Liver (tissue), 9 donors: ENCODE data around the gene ADPRH. TPM values are rescaled to one million over a fixed set of nuclear protein-coding genes. Genes with fewer than 3 reads are reported as not detected.

Source experiments
- DNase-seq: peaks from one replicate; pipeline ENCODE4 v3.0.0-alpha.2; 2017; ENCODE audit warnings: low spot score
- H3K27ac ChIP-seq, 2 donors: one replicate each; pipeline ENCODE4 v1.7.0; 2013; ENCODE audit warnings: inconsistent platforms in 2 of 2, low read length in 2 of 2, control low read depth in 1 of 2, low read depth in 1 of 2, mild to moderate bottlenecking in 1 of 2
- H3K27me3 ChIP-seq, 4 donors: one replicate each; pipeline versions ENCODE4 v1.6.1 to v1.7.0; 2013; ENCODE audit warnings: low read length in 3 of 4, inconsistent platforms in 1 of 4, mild to moderate bottlenecking in 1 of 4, moderate library complexity in 1 of 4; ENCODE audit not compliant: control insufficient read depth in 4 of 4, insufficient read depth in 4 of 4
- H3K36me3 ChIP-seq, 4 donors: one replicate each; pipeline versions ENCODE4 v1.6.1 to v1.7.0; 2013; ENCODE audit warnings: low read length in 3 of 4, mild to moderate bottlenecking in 3 of 4, low read depth in 1 of 4, moderate library complexity in 1 of 4; ENCODE audit not compliant: control insufficient read depth in 4 of 4, insufficient read depth in 3 of 4
- H3K4me1 ChIP-seq, 4 donors: one replicate each; pipeline versions ENCODE4 v1.6.1 to v1.7.0; 2013; ENCODE audit warnings: low read length in 3 of 4, mild to moderate bottlenecking in 3 of 4, moderate library complexity in 1 of 4; ENCODE audit not compliant: control insufficient read depth in 4 of 4, insufficient read depth in 4 of 4
- H3K4me3 ChIP-seq, 3 donors: one replicate each; pipeline versions ENCODE4 v1.6.1 to v1.7.0; 2013; ENCODE audit warnings: low read length in 3 of 3, control low read depth in 1 of 3, low read depth in 1 of 3, mild to moderate bottlenecking in 1 of 3
- H3K9ac ChIP-seq, 2 donors: one replicate each; pipeline ENCODE4 v1.7.0; 2013; ENCODE audit warnings: low read length in 2 of 2, mild to moderate bottlenecking in 2 of 2, moderate library complexity in 2 of 2, control low read depth in 1 of 2, low read depth in 1 of 2
- H3K9me3 ChIP-seq, 4 donors: one replicate each; pipeline versions ENCODE4 v1.6.1 to v1.7.0; 2013; ENCODE audit warnings: low read length in 3 of 4; ENCODE audit not compliant: control insufficient read depth in 4 of 4
- FOXA1 ChIP-seq: IDR thresholded peaks from 2 replicates; pipeline ENCODE4 v1.6.1; 2016; ENCODE audit warnings: antibody characterized with exemption
- FOXA2 ChIP-seq: IDR thresholded peaks from 2 replicates; pipeline ENCODE4 v1.6.1; 2016; ENCODE audit warnings: antibody characterized with exemption
- GABPA ChIP-seq, 2 donors: IDR thresholded peaks in 1 of 2; conservative IDR thresholded peaks in 1 of 2; 2 replicates each; pipeline ENCODE4 v1.6.1; 2016; ENCODE audit warnings: antibody characterized with exemption in 2 of 2, mild to moderate bottlenecking in 1 of 2, moderate library complexity in 1 of 2
- HNF4A ChIP-seq, 2 donors: conservative IDR thresholded peaks; 2 replicates each; pipeline ENCODE4 v1.6.1; 2016; ENCODE audit warnings: antibody characterized with exemption in 2 of 2, mild to moderate bottlenecking in 2 of 2
- NR2F2 ChIP-seq: IDR thresholded peaks from 2 replicates; pipeline ENCODE4 v1.6.1; 2016; ENCODE audit warnings: antibody characterized with exemption
- RAD21 ChIP-seq, 2 donors: IDR thresholded peaks; 2 replicates each; pipeline ENCODE4 v1.6.1; 2016; ENCODE audit warnings: antibody characterized with exemption in 2 of 2, mild to moderate bottlenecking in 2 of 2
- RXRA ChIP-seq, 2 donors: IDR thresholded peaks; 2 replicates each; pipeline ENCODE4 v1.6.1; 2017 to 2018; ENCODE audit warnings: antibody characterized with exemption in 2 of 2, mild to moderate bottlenecking in 1 of 2
- TAF1 ChIP-seq: conservative IDR thresholded peaks from 2 replicates; pipeline ENCODE4 v1.6.1; 2016; ENCODE audit warnings: antibody characterized with exemption, mild to moderate bottlenecking
- WGBS: extraction: QIAGEN DNeasy Blood & Tissue Kit; methylation state at CpG from one replicate; pipeline ENCODE4 v1.1.7; 2013; 5-methylcytosine and 5-hydroxymethylcytosine counted together
- polyA plus RNA-seq, 2 donors: library from polyadenylated mRNA; stranded (reverse) in 1 of 2; unstranded in 1 of 2; fragments of 200-250 nt in 1 of 2; fragments of >200 nt in 1 of 2; fragmentation: Nextera tagmentation in 1 of 2; extraction: Ambion mirVana in 1 of 2; gene quantifications; one replicate each; pipeline versions ENCODE4 v1.2.1 to v1.2.3, GENCODE V29; 2013 to 2015
- total RNA-seq, 2 donors: library from RNA; depleted of rRNA; stranded (reverse); fragments of >200 nt; gene quantifications; one replicate each; pipeline ENCODE4 v1.2.3, GENCODE V29; 2014
- TF ChIP-seq, protein P1 (sequence below): IDR thresholded peaks from 2 replicates; pipeline ENCODE4 v1.6.1; 2016; ENCODE audit warnings: antibody characterized with exemption
- TF ChIP-seq, protein P2 (sequence below): fragments of 150-350 bp; IDR thresholded peaks from 2 replicates; pipeline ENCODE4 v1.5.1; 2017; ENCODE audit warnings: improper control_type of control experiment, low read depth, low read length; ENCODE audit not compliant: missing input control
- TF ChIP-seq, protein P3 (sequence below): IDR thresholded peaks from 2 replicates; pipeline ENCODE4 v1.6.1; 2016; ENCODE audit warnings: antibody characterized with exemption, mild to moderate bottlenecking
- TF ChIP-seq, protein P4 (sequence below): IDR thresholded peaks from 2 replicates; pipeline ENCODE4 v1.6.1; 2016; ENCODE audit warnings: antibody characterized with exemption
- donor health status: healthy.
- donor health status: healthy.
- donor health status: healthy.
- donor health status: healthy.
- donor health status: healthy.

Gene ADPRH
- total and polyA plus RNA-seq, 4 donors: 0.89 to 3.8 (median 2.4) TPM

DNA sequence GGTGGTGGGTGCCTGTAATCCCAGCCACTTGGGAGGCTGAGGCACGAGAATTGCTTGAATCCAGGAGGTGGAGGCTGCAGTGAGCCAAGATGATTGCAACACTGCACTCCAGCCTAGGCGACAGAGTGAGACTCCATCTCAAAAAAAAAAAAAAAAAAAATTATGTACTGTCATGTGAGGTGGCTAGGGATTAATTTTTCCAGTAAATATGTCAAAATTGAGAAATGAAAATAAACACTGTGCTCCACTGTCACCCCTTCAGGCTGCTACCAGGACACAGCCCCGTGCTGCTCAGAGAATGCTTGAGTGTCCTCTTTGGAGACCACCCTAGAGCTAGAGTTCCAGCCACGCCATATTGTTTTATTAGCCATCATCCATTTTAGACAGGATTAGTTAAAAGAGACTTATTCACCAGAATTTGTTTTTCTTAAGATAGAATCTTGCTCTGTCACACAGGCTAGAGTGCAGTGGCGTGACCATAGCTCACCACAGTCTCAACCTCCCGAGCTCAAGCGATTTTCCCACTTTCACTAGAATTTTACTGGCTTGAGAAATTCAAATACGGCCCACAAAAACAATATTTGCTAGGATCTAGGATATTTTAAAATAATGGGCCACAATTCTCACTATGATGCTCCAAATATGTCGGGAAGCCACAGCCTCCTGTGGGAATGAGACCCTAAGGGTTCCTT is 20.5 kb upstream of the ADPRH start:
- Histone ChIP-seq H3K9me3 (no peaks in the 10 kb centered on the region), H3K27ac (no peak overlapping the region), H3K36me3 (no peaks in the 10 kb centered on the region), H3K27me3 (no peaks in the 10 kb centered on the region), H3K4me3 (no peak overlapping the region), H3K4me1 (peaks cover 0 to 1% (median 0%) of the 10 kb centered on the region in 4 donors), H3K9ac (no peak overlapping the region)
- whole genome bisulfite sequencing: 86% methylated on average over 9 of the region's 9 CpGs
- TF ChIP-seq, protein P1, sequence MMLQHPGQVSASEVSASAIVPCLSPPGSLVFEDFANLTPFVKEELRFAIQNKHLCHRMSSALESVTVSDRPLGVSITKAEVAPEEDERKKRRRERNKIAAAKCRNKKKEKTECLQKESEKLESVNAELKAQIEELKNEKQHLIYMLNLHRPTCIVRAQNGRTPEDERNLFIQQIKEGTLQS: no peak
- TF ChIP-seq GABPA (IDR thresholded peaks at IDR 0.05 in 1 of 2, conservative IDR thresholded peaks at IDR 0.05 in 1 of 2) (no peak), RAD21 (IDR thresholded peaks at IDR 0.05) (no peak), TAF1 (no peak), FOXA1 (no peak), FOXA2 (no peak)
- TF ChIP-seq, protein P2, sequence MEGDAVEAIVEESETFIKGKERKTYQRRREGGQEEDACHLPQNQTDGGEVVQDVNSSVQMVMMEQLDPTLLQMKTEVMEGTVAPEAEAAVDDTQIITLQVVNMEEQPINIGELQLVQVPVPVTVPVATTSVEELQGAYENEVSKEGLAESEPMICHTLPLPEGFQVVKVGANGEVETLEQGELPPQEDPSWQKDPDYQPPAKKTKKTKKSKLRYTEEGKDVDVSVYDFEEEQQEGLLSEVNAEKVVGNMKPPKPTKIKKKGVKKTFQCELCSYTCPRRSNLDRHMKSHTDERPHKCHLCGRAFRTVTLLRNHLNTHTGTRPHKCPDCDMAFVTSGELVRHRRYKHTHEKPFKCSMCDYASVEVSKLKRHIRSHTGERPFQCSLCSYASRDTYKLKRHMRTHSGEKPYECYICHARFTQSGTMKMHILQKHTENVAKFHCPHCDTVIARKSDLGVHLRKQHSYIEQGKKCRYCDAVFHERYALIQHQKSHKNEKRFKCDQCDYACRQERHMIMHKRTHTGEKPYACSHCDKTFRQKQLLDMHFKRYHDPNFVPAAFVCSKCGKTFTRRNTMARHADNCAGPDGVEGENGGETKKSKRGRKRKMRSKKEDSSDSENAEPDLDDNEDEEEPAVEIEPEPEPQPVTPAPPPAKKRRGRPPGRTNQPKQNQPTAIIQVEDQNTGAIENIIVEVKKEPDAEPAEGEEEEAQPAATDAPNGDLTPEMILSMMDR: no peak
- TF ChIP-seq, protein P3, sequence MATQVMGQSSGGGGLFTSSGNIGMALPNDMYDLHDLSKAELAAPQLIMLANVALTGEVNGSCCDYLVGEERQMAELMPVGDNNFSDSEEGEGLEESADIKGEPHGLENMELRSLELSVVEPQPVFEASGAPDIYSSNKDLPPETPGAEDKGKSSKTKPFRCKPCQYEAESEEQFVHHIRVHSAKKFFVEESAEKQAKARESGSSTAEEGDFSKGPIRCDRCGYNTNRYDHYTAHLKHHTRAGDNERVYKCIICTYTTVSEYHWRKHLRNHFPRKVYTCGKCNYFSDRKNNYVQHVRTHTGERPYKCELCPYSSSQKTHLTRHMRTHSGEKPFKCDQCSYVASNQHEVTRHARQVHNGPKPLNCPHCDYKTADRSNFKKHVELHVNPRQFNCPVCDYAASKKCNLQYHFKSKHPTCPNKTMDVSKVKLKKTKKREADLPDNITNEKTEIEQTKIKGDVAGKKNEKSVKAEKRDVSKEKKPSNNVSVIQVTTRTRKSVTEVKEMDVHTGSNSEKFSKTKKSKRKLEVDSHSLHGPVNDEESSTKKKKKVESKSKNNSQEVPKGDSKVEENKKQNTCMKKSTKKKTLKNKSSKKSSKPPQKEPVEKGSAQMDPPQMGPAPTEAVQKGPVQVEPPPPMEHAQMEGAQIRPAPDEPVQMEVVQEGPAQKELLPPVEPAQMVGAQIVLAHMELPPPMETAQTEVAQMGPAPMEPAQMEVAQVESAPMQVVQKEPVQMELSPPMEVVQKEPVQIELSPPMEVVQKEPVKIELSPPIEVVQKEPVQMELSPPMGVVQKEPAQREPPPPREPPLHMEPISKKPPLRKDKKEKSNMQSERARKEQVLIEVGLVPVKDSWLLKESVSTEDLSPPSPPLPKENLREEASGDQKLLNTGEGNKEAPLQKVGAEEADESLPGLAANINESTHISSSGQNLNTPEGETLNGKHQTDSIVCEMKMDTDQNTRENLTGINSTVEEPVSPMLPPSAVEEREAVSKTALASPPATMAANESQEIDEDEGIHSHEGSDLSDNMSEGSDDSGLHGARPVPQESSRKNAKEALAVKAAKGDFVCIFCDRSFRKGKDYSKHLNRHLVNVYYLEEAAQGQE: no peak
- DNase-seq: no peak

DNA sequence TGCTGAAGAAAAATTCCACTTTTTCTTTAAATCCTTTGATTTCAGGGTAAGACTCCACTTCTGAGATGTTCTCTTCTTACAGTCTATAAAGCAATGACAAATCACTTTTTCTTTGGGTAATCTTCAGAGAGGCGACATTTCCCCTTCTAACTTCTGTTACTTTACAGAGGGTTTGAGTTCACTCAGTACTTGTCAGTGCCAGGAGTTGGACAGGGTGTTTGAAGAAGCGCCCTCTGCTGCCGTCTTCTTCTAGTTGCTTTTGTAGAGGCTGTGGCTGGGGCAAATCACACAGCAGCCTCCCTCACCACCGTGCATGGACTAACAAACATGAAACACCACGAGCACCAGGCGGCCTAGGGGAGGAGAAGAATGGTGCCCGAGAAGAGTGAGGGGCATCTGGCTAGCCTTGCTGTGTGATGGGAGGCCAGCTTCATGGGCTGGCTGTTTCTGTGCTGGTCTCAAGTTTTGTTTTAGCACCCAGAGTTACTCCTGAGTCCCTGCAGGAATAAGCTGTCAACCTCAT is 19.8 kb upstream of the ADPRH start, which contains the start of gene CD80:
Gene CD80 (minus strand): TSS at position 174 of the 523 bp plus-strand sequence. CDS start 1,886 bp downstream, outside the sequence.
- peak; percentile 50 for DNase-seq
- TF ChIP-seq, protein P4, sequence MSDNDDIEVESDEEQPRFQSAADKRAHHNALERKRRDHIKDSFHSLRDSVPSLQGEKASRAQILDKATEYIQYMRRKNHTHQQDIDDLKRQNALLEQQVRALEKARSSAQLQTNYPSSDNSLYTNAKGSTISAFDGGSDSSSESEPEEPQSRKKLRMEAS: no peak
- TF ChIP-seq NR2F2 (no peak), TAF1 (no peak), RXRA (IDR thresholded peaks at IDR 0.05) (no peak), RAD21 (IDR thresholded peaks at IDR 0.05) (peak; percentile 64 to 81), HNF4A (conservative IDR thresholded peaks at IDR 0.05) (no peak), FOXA2 (no peak)
- TF ChIP-seq, protein P2: peak; percentile 27
- Histone ChIP-seq H3K27me3 (no peaks in the 10 kb centered on the region), H3K4me1 (peaks cover 0 to 1% (median 0%) of the 10 kb centered on the region in 4 donors), H3K36me3 (no peaks in the 10 kb centered on the region), H3K27ac (no peak within 1 kb of the TSS), H3K9ac (no peak within 1 kb of the TSS), H3K9me3 (no peaks in the 10 kb centered on the region), H3K4me3 (no peak within 1 kb of the TSS)
- 19% methylated on average over 7 of the region's 7 CpGs for WGBS
